Gastrocnemius medialis (tissue), 4 donors: ENCODE data around the gene ANXA4. TPM values are rescaled to one million over a fixed set of nuclear protein-coding genes. Genes with fewer than 3 reads are reported as not detected.
A peak's percentile ranks its signal among the peaks of the same experiment; 100 is the strongest.

ENCODE experiments used
- ATAC-seq, 2 donors: fragments of 150-250 bp; one replicate each; pipeline ENCODE4 v1.9.1; 2016
- DNase-seq, 2 donors: peaks; one replicate each; pipeline ENCODE4 v3.0.0-alpha.2; 2019
- H3K27ac ChIP-seq, 4 donors: fragments of 200-600 bp; sonication (generic); 1 replicate in 1 of 4; 2 replicates in 3 of 4; pipeline ENCODE4 v1.5.1; 2016 to 2018; ENCODE audit warnings: mild to moderate bottlenecking in 2 of 4, moderate library complexity in 1 of 4
- H3K27me3 ChIP-seq, 3 donors: fragments of 200-600 bp; sonication (generic) in 2 of 3; 1 replicate in 1 of 3; 2 replicates in 2 of 3; pipeline versions ENCODE4 v1.5.1 to v1.6.0; 2016 to 2019; ENCODE audit warnings: mild to moderate bottlenecking in 1 of 3, moderate library complexity in 1 of 3
- H3K36me3 ChIP-seq, 2 donors: fragments of 200-600 bp; sonication (generic) in 1 of 2; one replicate each; pipeline ENCODE4 v1.5.1; 2017 to 2018
- H3K4me1 ChIP-seq, 2 donors: fragments of 200-600 bp; sonication (generic) in 1 of 2; one replicate each; pipeline ENCODE4 v1.5.1; 2016 to 2017; ENCODE audit warnings: mild to moderate bottlenecking in 2 of 2
- H3K4me3 ChIP-seq, 4 donors: fragments of 200-600 bp; sonication (generic) in 3 of 4; 1 replicate in 1 of 4; 2 replicates in 3 of 4; pipeline ENCODE4 v1.5.1; 2016 to 2019; ENCODE audit warnings: mild to moderate bottlenecking in 2 of 4
- H3K9me3 ChIP-seq, 3 donors: fragments of 200-600 bp; sonication (generic) in 2 of 3; 1 replicate in 1 of 3; 2 replicates in 2 of 3; pipeline ENCODE4 v1.5.1; 2016 to 2019
- CTCF ChIP-seq, 5 experiments: fragments of 450-650 bp in 3 of 5; fragments of 200-600 bp in 2 of 5; sonication (generic) in 2 of 5; IDR thresholded peaks in 4 of 5; conservative IDR thresholded peaks in 1 of 5; 1 replicate in 4 of 5; 2 replicates in 1 of 5; pipeline ENCODE4 v1.5.1; 2016 to 2019; ENCODE audit warnings: antibody characterized with exemption in 5 of 5, mild to moderate bottlenecking in 3 of 5, moderate library complexity in 3 of 5
- POLR2A ChIP-seq, 2 donors: fragments of 450-650 bp; IDR thresholded peaks; one replicate each; pipeline ENCODE4 v1.6.1; 2017; ENCODE audit warnings: antibody characterized with exemption in 2 of 2, mild to moderate bottlenecking in 2 of 2, moderate library complexity in 2 of 2
- in situ Hi-C, 4 donors: fragments of 200-750 bp; cut with MboI; loops; one replicate each; pipeline versions ENCODE4 v1.15.0 to v1.8.0; 2017; ENCODE audit warnings: low sequenced_read_pairs in 4 of 4
- intact Hi-C: fragments of 100-400 bp; cut with DNase I; formaldehyde crosslinking; loops from one replicate; pipeline ENCODE4 v1.15.1; 2023; ENCODE audit warnings: low total_unique reads
- total RNA-seq, 4 donors: library from RNA; depleted of rRNA; stranded (reverse); fragments of >200 nt; gene quantifications; one replicate each; pipeline versions ENCODE4 v1.1.0 to v1.2.3, GENCODE V29; 2016

The ANXA4 gene
- 10 to 100 TPM; 10.7 to 17.0 (median 15.8) TPM for total RNA-seq

DNA sequence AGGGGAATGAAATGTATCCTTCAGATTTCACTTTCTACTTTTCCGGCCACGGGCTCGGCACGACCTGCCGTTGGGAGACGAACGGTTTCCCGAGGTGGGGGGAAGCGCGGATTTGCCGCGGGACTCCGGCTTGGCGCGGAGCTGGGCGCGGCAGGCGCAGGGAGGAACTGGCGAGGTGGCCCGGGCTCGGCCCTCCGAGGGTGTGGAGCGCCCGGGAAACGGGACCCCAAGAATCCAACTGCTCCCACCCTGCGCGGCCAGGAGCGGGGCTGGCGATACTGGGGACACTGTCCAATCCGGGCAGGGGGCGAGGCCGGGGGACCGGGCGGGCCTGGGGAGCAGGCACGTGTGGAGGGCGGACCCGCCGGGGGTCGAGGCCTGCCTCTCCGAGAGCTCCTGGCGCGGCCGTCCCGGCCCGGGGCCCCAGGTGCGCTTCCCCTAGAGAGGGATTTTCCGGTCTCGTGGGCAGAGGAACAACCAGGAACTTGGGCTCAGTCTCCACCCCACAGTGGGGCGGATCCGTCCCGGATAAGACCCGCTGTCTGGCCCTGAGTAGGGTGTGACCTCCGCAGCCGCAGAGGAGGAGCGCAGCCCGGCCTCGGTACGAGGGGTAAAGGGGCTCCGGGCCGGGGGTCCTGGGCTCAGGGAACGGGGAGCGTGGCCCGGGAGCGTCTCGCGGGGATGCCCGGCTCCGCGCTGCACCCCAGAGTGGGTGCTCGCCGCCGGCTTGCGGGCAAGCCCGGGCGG lies at the start of gene ANXA4:
Gene ANXA4, plus strand, starts transcription at position 560 of the 747 bp plus-strand sequence. CDS start 39,432 bp downstream, outside the sequence.
- peak within 1 kb of the TSS; percentile 84 to 98 (median 92) for H3K27ac ChIP-seq
- ATAC-seq (peak; percentile 84 to 92), DNase-seq (peak; percentile 82)
- H3K4me1 ChIP-seq: peaks cover 14 to 19% of the 10 kb centered on the region in 2 donors
- no peaks in the 10 kb centered on the region for H3K36me3 ChIP-seq
- TF ChIP-seq POLR2A (IDR thresholded peaks at IDR 0.05): peak; percentile 87 to 88
- peak in 2 of 5 experiments; percentile 10 to 19 for TF ChIP-seq CTCF (IDR thresholded peaks at IDR 0.05 in 4 of 5, conservative IDR thresholded peaks at IDR 0.05 in 1 of 5)
- no peaks in the 10 kb centered on the region for H3K9me3 ChIP-seq
- in situ Hi-C loops: no loop called here
- peak within 1 kb of the TSS; percentile 73 to 96 (median 88) for H3K4me3 ChIP-seq
- intact Hi-C loops: loop anchor here (5.0 to 10.0 kb wide), 4 partner anchors 36 to 516 kb away; partner anchors contain the start of genes MXD1 and PCYOX1
- H3K27me3 ChIP-seq: no peaks in the 10 kb centered on the region

DNA sequence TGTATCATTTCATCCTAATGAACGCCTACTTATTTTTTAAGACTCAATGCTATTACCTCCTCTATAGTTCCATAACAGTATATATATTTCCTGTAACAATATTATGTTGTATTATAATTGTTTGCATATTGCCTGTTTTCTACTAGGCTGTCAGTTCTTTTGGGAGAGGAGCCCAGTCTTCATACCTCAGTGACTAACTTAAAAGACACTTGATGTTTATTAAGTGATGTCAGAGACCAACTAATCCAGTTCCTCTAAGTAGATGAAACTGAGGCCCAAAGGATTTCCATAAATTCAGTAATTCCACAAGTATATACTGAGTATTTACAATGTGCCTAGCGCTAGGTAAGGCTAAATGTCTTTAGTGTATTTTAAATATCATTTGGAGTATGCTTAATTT lies 49.5 kb upstream of the ANXA4 start:
- ATAC-seq (no peak), DNase-seq (no peak)
- in situ Hi-C loops: no loop called here
- H3K36me3 ChIP-seq: no peaks in the 10 kb centered on the region
- H3K9me3 ChIP-seq: no peaks in the 10 kb centered on the region
- H3K27ac ChIP-seq: no peak overlapping the region
- no peak overlapping the region for H3K4me3 ChIP-seq
- intact Hi-C loops: no loop called here
- no peak for TF ChIP-seq CTCF (IDR thresholded peaks at IDR 0.05 in 4 of 5, conservative IDR thresholded peaks at IDR 0.05 in 1 of 5)
- TF ChIP-seq POLR2A (IDR thresholded peaks at IDR 0.05): no peak
- no peaks in the 10 kb centered on the region for H3K27me3 ChIP-seq
- H3K4me1 ChIP-seq: peaks cover 0 to 12% of the 10 kb centered on the region in 2 donors

GRCh38 chr2:69693059-69693774 lies 48.7 kb upstream of the ANXA4 start:
- Histone ChIP-seq H3K27ac (no peak overlapping the region), H3K4me1 (peaks cover 0 to 12% of the 10 kb centered on the region in 2 donors), H3K4me3 (no peak overlapping the region), H3K9me3 (no peaks in the 10 kb centered on the region), H3K27me3 (no peaks in the 10 kb centered on the region), H3K36me3 (no peaks in the 10 kb centered on the region)
- TF ChIP-seq POLR2A (IDR thresholded peaks at IDR 0.05): no peak
- no peak for TF ChIP-seq CTCF (IDR thresholded peaks at IDR 0.05 in 4 of 5, conservative IDR thresholded peaks at IDR 0.05 in 1 of 5)
- DNase-seq: no peak
- ATAC-seq: no peak
- in situ Hi-C loops: no loop called here
- intact Hi-C loops: no loop called here

DNA sequence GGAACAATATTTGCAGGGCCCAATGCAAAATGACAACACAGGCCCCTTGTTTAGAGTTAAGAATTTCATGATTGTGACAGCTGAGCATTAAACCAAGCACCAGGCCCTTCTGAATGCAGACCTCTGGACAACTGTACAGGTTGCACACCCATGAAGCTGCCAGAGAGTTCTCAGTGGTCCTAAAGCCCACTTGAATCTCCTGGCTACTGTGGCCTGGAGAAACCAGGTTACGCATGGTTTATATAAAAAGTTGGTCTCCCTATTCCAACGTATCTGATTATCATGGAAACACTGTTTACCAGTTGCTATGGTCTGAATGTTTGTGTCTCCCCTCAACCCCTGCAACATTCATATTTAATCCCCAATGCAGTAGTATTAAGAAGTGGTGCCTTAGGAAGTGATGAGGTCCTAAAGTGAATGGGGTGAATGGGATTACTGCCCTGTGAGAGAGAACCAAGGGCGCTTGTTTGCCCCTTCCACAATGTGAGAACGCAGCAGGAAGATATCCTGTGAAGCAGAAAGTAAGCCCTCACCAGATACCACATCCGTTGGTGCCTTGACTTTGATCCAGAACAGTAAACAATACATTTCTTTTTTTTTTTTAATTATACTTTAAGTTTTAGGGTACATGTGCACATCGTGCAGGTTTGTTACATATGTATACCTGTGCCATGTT lies 48.0 kb upstream of the ANXA4 start:
- no peaks in the 10 kb centered on the region for H3K9me3 ChIP-seq
- DNase-seq (no peak), ATAC-seq (no peak)
- no peaks in the 10 kb centered on the region for H3K36me3 ChIP-seq
- in situ Hi-C loops (no loop called here), intact Hi-C loops (no loop called here)
- TF ChIP-seq POLR2A (IDR thresholded peaks at IDR 0.05): no peak
- no peak for TF ChIP-seq CTCF (IDR thresholded peaks at IDR 0.05 in 4 of 5, conservative IDR thresholded peaks at IDR 0.05 in 1 of 5)
- H3K27me3 ChIP-seq: no peaks in the 10 kb centered on the region
- peaks cover 0 to 12% of the 10 kb centered on the region in 2 donors for H3K4me1 ChIP-seq
- no peak overlapping the region for H3K27ac ChIP-seq
- no peak overlapping the region for H3K4me3 ChIP-seq
